Chondrocyte (in vitro differentiated cells): ENCODE data around the gene NSA2. TPM values are rescaled to one million over a fixed set of nuclear protein-coding genes. Genes with fewer than 3 reads are reported as not detected.

Experiments
- DNase-seq: peaks from one replicate; pipeline ENCODE4 v3.0.0; 2021; ENCODE audit warnings: mixed read lengths, low spot score
- H3K27ac Mint-ChIP-seq: one replicate; pipeline ENCODE4 v1.8.0; 2021; ENCODE audit warnings: mild to moderate bottlenecking, moderate library complexity, mixed read lengths; ENCODE audit not compliant: unreplicated experiment
- H3K27me3 Mint-ChIP-seq: 2 replicates; pipeline ENCODE4 v1.8.0; 2021; ENCODE audit warnings: low read depth, mixed read lengths
- H3K36me3 Mint-ChIP-seq: 2 replicates; pipeline ENCODE4 v1.8.0; 2021; ENCODE audit warnings: low read depth, mixed read lengths
- H3K4me1 Mint-ChIP-seq: 2 replicates; pipeline ENCODE4 v1.8.0; 2021; ENCODE audit warnings: low read depth, mild to moderate bottlenecking, mixed read lengths
- H3K4me3 Mint-ChIP-seq: one replicate; pipeline ENCODE4 v1.8.0; 2021; ENCODE audit warnings: mild to moderate bottlenecking, moderate library complexity, mixed read lengths; ENCODE audit not compliant: unreplicated experiment
- H3K9me3 Mint-ChIP-seq: 2 replicates; pipeline ENCODE4 v1.8.0; 2021; ENCODE audit warnings: low read depth, mixed read lengths
- CTCF ChIP-seq: fragments of 200-600 bp; sonication (generic); IDR thresholded peaks from 2 replicates; pipeline ENCODE4 v1.5.0; 2021; ENCODE audit warnings: antibody characterized with exemption, mild to moderate bottlenecking, moderate library complexity
- total RNA-seq: library from RNA; stranded (reverse); gene quantifications from 3 replicates; pipeline ENCODE4 v1.2.1, GENCODE V29; 2021

NSA2 gene
- total RNA-seq, 1 donor from 2014 or later = 45.5 TPM

DNA sequence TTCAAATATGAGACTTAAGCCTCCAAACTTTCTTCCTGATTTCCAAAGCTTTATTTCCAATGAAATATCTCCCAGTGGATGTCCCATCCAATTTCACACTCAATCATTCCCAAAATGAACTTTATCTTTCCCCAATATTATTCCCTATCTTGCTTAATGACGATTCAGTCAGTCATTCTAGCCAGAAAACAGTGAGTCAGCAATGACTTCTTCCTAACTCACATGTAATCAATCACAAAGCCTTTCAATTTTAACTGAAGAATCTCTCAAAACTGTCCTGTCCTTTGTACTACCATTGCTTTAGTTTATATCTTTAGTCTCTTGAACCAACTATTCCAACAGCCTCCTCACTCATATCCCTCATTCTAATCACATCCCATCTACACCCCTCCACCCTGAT, 34.9 kb downstream of the NSA2 start:
- H3K4me3 Mint-ChIP-seq = no peak overlapping the region
- H3K36me3 Mint-ChIP-seq = peaks cover 8% of the 10 kb centered on the region
- no peak for DNase-seq
- H3K27ac Mint-ChIP-seq = no peak overlapping the region
- no peak for TF ChIP-seq CTCF
- no peaks in the 10 kb centered on the region for H3K9me3 Mint-ChIP-seq
- no peaks in the 10 kb centered on the region for H3K4me1 Mint-ChIP-seq
- no peaks in the 10 kb centered on the region for H3K27me3 Mint-ChIP-seq

DNA sequence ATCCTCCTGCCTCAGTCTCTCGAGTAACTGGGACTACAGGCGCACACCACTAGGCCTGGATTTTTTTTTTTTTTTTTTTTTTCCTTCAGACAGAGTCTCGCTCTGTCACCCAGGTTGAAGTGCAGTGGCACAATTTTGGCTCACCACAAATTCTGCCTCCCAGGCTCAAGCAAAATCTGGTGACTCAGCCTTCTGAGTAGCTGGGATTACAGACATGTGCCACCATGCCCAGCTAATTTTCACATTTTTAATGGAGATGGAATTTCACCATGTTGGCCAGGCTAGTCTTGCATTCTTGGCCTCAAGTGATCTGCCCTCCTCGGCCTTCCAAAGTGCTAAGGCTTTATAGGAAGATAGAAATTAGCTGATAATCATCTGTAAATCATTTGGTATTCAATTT, 43.9 kb downstream of the NSA2 start:
- no peak for DNase-seq
- H3K4me3 Mint-ChIP-seq = no peak overlapping the region
- peaks cover 3% of the 10 kb centered on the region for H3K36me3 Mint-ChIP-seq
- H3K4me1 Mint-ChIP-seq = peaks cover under 1% of the 10 kb centered on the region
- H3K9me3 Mint-ChIP-seq = no peaks in the 10 kb centered on the region
- H3K27ac Mint-ChIP-seq = no peak overlapping the region
- TF ChIP-seq CTCF = no peak
- no peaks in the 10 kb centered on the region for H3K27me3 Mint-ChIP-seq

DNA sequence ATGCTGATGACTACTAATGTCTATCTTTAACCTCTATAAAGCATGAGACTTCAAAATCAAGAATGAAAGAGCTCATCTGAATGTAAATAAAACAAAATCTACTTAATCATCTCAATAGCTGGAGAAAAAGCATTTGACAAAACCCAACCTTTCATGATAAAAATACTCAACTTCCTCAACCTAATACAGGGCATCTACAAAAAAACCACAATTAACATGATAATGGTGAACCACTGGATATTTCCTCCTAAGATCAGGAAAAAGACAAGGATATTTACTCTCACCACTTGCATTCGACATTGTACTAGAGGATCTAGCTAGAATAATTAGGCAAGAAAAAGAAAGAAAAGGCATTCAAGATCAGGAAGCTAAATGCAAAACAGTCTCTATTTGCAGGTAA, 49.8 kb downstream of the NSA2 start:
- H3K27ac Mint-ChIP-seq = no peak overlapping the region

GRCh38 chr5:74822288-74822687, 55.2 kb downstream of the NSA2 start:
- Mint-ChIP-seq H3K27me3 (no peaks in the 10 kb centered on the region), H3K36me3 (no peaks in the 10 kb centered on the region), H3K27ac (no peak overlapping the region), H3K9me3 (no peaks in the 10 kb centered on the region), H3K4me1 (no peaks in the 10 kb centered on the region), H3K4me3 (no peak overlapping the region)
- TF ChIP-seq CTCF = no peak
- DNase-seq = no peak

More for the DNA sequence above, 49.8 kb downstream of the NSA2 start:
- H3K36me3 Mint-ChIP-seq = peaks cover 3% of the 10 kb centered on the region
- no peak for DNase-seq
- H3K4me3 Mint-ChIP-seq = no peak overlapping the region
- H3K27me3 Mint-ChIP-seq = no peaks in the 10 kb centered on the region
- TF ChIP-seq CTCF = no peak
- H3K4me1 Mint-ChIP-seq = peaks cover 12% of the 10 kb centered on the region
- no peaks in the 10 kb centered on the region for H3K9me3 Mint-ChIP-seq

DNA sequence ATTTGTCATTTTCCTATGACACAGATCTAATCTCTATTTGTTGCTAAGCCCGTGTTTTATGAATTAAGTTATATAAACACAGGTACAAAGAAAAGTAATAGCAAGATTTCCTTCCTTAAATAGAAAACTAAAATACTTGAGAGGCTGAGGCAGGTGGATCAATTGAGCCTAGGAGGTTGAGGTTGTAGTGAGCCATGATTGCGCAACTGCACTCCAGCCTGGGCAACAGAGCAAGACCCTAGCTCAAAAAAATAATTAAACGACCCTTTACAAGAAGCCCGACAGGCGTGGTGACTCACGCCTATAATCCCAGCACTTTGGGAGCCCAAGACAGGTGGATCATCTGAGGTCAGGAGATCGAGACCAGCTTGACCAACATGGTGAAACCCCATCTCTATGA, 62.4 kb downstream of the NSA2 start:
- no peak overlapping the region for H3K27ac Mint-ChIP-seq
- no peak for DNase-seq
- H3K4me3 Mint-ChIP-seq = no peak overlapping the region
- H3K36me3 Mint-ChIP-seq = no peaks in the 10 kb centered on the region
- H3K9me3 Mint-ChIP-seq = no peaks in the 10 kb centered on the region
- H3K27me3 Mint-ChIP-seq = no peaks in the 10 kb centered on the region
- TF ChIP-seq CTCF = no peak
- peaks cover 2% of the 10 kb centered on the region for H3K4me1 Mint-ChIP-seq

Other genes starting within 250 kb of the NSA2 start
- 37.4 to 53.6 TPM (median 51.1 TPM) in 3 replicates for gene ENC1, start 126.5 kb upstream of the NSA2 start, total RNA-seq
- gene HEXB, start 82.0 kb upstream of the NSA2 start, total RNA-seq = 125 to 153 TPM (median 126 TPM) in 3 replicates
- 17.0 to 28.5 TPM (median 18.2 TPM) in 3 replicates for gene GFM2, start 132 bp upstream of the NSA2 start, total RNA-seq
- gene FAM169A, start 99.1 kb downstream of the NSA2 start, total RNA-seq = 5.9 to 8.8 TPM (median 7.9 TPM) in 3 replicates